ENCODE results near the gene LRRC23. TPM values are rescaled to one million over a fixed set of nuclear protein-coding genes. Genes with fewer than 3 reads are reported as not detected.

Gene LRRC23
- total RNA-seq, 1 experiment from 2014 or later, result 8.0 TPM

DNA sequence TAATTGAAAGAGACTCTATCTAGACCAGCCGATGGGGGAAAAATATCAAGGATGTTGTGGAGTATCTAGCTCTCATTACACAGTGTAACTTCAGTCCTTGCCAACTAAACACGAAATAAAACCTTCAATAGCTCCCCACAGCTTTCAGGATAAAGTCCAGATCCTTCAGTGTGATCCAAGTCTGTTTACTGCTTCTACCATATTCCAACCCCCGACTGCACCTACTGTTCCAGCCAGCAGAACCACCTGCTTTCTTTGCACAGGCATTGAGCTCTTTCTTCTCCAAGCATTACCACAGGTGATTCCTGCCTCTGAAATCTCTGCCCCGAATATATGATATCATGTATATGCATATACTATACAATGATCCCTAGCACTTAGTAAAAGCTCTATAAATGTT lies 2.2 kb upstream of the LRRC23 start (continued):
- TF ChIP-seq, protein P1, sequence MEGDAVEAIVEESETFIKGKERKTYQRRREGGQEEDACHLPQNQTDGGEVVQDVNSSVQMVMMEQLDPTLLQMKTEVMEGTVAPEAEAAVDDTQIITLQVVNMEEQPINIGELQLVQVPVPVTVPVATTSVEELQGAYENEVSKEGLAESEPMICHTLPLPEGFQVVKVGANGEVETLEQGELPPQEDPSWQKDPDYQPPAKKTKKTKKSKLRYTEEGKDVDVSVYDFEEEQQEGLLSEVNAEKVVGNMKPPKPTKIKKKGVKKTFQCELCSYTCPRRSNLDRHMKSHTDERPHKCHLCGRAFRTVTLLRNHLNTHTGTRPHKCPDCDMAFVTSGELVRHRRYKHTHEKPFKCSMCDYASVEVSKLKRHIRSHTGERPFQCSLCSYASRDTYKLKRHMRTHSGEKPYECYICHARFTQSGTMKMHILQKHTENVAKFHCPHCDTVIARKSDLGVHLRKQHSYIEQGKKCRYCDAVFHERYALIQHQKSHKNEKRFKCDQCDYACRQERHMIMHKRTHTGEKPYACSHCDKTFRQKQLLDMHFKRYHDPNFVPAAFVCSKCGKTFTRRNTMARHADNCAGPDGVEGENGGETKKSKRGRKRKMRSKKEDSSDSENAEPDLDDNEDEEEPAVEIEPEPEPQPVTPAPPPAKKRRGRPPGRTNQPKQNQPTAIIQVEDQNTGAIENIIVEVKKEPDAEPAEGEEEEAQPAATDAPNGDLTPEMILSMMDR (IDR thresholded peaks at IDR 0.05 in 2 of 3, conservative IDR thresholded peaks at IDR 0.05 in 1 of 3; ENCODE audit: borderline replicate concordance in 1 of 3, insufficient read depth in 1 of 3, low read depth in 2 of 3, low read length in 2 of 3), result no peak
- TF ChIP-seq, protein P2, sequence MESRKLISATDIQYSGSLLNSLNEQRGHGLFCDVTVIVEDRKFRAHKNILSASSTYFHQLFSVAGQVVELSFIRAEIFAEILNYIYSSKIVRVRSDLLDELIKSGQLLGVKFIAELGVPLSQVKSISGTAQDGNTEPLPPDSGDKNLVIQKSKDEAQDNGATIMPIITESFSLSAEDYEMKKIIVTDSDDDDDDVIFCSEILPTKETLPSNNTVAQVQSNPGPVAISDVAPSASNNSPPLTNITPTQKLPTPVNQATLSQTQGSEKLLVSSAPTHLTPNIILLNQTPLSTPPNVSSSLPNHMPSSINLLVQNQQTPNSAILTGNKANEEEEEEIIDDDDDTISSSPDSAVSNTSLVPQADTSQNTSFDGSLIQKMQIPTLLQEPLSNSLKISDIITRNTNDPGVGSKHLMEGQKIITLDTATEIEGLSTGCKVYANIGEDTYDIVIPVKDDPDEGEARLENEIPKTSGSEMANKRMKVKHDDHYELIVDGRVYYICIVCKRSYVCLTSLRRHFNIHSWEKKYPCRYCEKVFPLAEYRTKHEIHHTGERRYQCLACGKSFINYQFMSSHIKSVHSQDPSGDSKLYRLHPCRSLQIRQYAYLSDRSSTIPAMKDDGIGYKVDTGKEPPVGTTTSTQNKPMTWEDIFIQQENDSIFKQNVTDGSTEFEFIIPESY (IDR thresholded peaks at IDR 0.05; ENCODE audit: extremely low read depth, insufficient replicate concordance, low read length), result no peak
- TF ChIP-seq SIN3A (IDR thresholded peaks at IDR 0.05; ENCODE audit: low read depth) (no peak), POLR2AphosphoS5 (IDR thresholded peaks at IDR 0.05; ENCODE audit: low read depth, low read length) (no peak), TCF7L2 (IDR thresholded peaks at IDR 0.05; ENCODE audit: borderline replicate concordance, extremely low read depth, insufficient read depth, insufficient read length) (no peak), YY1 (IDR thresholded peaks at IDR 0.05; ENCODE audit: extremely low read depth, insufficient replicate concordance, low read depth, low read length) (no peak)

DNA sequence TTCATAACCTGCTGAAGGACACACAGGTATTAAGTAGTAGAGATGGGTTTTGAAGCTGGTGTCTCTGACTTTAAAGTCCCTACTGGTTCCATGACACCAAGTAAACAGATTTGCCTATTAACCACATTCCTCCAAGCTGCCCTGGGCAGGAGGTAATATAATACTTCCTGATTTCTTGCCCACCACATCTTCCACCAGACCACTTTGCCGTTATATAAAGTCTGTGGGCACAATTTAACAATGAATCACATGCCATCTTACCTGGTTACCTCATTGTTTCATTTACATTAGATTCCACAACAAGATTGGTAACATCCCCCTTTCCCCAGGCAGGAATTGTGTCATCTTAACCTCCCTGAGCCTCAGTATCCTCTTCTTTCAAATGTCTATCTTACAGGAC lies 900 bp upstream of the LRRC23 start:
- Histone ChIP-seq H3K9me3 (ENCODE audit: control insufficient read depth in 1 of 2, insufficient read depth in 1 of 2, low read depth in 1 of 2, low read length in 2 of 2) (no peaks in the 10 kb centered on the region), H3K27me3 (ENCODE audit: insufficient read depth, low read length) (no peaks in the 10 kb centered on the region), H3K4me3 (replicated peaks in 1 of 2; ENCODE audit: low read depth in 1 of 2, low read length in 2 of 2) (peak overlapping the region in 1 of 2 experiments; percentile 82; a peak in 2 of 4 replicates), H3K4me2 (ENCODE audit: low read length) (peak overlapping the region; percentile 98), H4K20me1 (ENCODE audit: insufficient read depth) (no peaks in the 10 kb centered on the region), H3K9ac (ENCODE audit: low read length) (peak overlapping the region; percentile 80; the same call in 1 of the 2 replicates), H3K4me1 (ENCODE audit: control insufficient read depth in 1 of 2, insufficient read depth in 2 of 2, low read length in 2 of 2) (peaks cover 10 to 31% of the 10 kb centered on the region in 2 experiments), H3K27ac (ENCODE audit: low read depth, low read length) (0 out of 2 replicates have a peak overlapping the region, but pooled peaks have one; percentile 26), H3K79me2 (ENCODE audit: insufficient read depth, low read length) (no peaks in the 10 kb centered on the region), H2AFZ (ENCODE audit: low read depth, low read length, poor library complexity, severe bottlenecking) (no peak overlapping the region), H3K9me2 (ENCODE audit: insufficient read depth) (no peaks in the 10 kb centered on the region), H3K36me3 (ENCODE audit: control insufficient read depth in 1 of 2, insufficient read depth in 2 of 2, low read length in 2 of 2) (no peaks in the 10 kb centered on the region)
- intact Hi-C loops (cut with micrococcal nuclease), result no loop called here
- RAD21 ChIA-PET (ENCODE audit: low non-redundant PET in 1 of 2, low total read pairs in 2 of 2, uncharacterized antibody in 2 of 2, unreplicated experiment in 2 of 2), result no interaction called here
- BruUV-seq (replicated peaks), result no TSS peak
- CTCF ChIA-PET, result interaction anchor here (1.5 kb wide), 1 partner anchor 22 kb away, joined by 5 read pairs; no protein-coding TSS in a partner anchor
- DNase-seq (ENCODE audit: low read depth, low spot score) (no peak), ATAC-seq (no peak)
- POLR2A ChIA-PET, result interaction anchor here (1.3 to 1.5 kb wide), 3 partner anchors 12 to 22 kb away, joined by 3 to 4 read pairs (median 3); no protein-coding TSS in a partner anchor
- TF ChIP-seq FOSL1 (IDR thresholded peaks at IDR 0.05; ENCODE audit: low read depth), result no peak
- TF ChIP-seq, protein P3, sequence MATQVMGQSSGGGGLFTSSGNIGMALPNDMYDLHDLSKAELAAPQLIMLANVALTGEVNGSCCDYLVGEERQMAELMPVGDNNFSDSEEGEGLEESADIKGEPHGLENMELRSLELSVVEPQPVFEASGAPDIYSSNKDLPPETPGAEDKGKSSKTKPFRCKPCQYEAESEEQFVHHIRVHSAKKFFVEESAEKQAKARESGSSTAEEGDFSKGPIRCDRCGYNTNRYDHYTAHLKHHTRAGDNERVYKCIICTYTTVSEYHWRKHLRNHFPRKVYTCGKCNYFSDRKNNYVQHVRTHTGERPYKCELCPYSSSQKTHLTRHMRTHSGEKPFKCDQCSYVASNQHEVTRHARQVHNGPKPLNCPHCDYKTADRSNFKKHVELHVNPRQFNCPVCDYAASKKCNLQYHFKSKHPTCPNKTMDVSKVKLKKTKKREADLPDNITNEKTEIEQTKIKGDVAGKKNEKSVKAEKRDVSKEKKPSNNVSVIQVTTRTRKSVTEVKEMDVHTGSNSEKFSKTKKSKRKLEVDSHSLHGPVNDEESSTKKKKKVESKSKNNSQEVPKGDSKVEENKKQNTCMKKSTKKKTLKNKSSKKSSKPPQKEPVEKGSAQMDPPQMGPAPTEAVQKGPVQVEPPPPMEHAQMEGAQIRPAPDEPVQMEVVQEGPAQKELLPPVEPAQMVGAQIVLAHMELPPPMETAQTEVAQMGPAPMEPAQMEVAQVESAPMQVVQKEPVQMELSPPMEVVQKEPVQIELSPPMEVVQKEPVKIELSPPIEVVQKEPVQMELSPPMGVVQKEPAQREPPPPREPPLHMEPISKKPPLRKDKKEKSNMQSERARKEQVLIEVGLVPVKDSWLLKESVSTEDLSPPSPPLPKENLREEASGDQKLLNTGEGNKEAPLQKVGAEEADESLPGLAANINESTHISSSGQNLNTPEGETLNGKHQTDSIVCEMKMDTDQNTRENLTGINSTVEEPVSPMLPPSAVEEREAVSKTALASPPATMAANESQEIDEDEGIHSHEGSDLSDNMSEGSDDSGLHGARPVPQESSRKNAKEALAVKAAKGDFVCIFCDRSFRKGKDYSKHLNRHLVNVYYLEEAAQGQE (IDR thresholded peaks at IDR 0.05; ENCODE audit: low read depth), result no peak
- TF ChIP-seq, protein P4, sequence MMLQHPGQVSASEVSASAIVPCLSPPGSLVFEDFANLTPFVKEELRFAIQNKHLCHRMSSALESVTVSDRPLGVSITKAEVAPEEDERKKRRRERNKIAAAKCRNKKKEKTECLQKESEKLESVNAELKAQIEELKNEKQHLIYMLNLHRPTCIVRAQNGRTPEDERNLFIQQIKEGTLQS (IDR thresholded peaks at IDR 0.05), result no peak
- TF ChIP-seq RAD21 (IDR thresholded peaks at IDR 0.05; ENCODE audit: low read depth), result no peak
- TF ChIP-seq, protein P1 (IDR thresholded peaks at IDR 0.05 in 2 of 3, conservative IDR thresholded peaks at IDR 0.05 in 1 of 3; ENCODE audit: borderline replicate concordance in 1 of 3, insufficient read depth in 1 of 3, low read depth in 2 of 3, low read length in 2 of 3), result no peak
- TF ChIP-seq CBX3 (IDR thresholded peaks at IDR 0.05; ENCODE audit: low read depth), result no peak
- no peak for TF ChIP-seq EZH2phosphoT487 (IDR thresholded peaks at IDR 0.05; ENCODE audit: borderline replicate concordance)
- no peak for TF ChIP-seq EZH2 (IDR thresholded peaks at IDR 0.05)

Measured in HCT116 (cell line).